Sigmoid colon (tissue), 3 donors: Measurements from ENCODE around the gene NUBP2.

Experiments used
- POLR2A ChIP-seq, 2 donors: fragments of 450-650 bp; IDR thresholded peaks; one replicate each; pipeline ENCODE4 v1.6.1; 2016; ENCODE audit warnings: antibody characterized with exemption in 2 of 2, mild to moderate bottlenecking in 2 of 2, moderate library complexity in 2 of 2
- TF ChIP-seq, protein P1 (sequence below), 4 experiments: fragments of 450-650 bp in 3 of 4; fragments of 200-600 bp in 1 of 4; IDR thresholded peaks; one replicate each; pipeline ENCODE4 v1.5.1; 2016 to 2019; ENCODE audit warnings: antibody characterized with exemption in 4 of 4, mild to moderate bottlenecking in 3 of 4, moderate library complexity in 2 of 4

GRCh38 chr16:1807626-1808025, 24.9 kb downstream of the NUBP2 start:
- TF ChIP-seq POLR2A (IDR thresholded peaks at IDR 0.05), result no peak
- TF ChIP-seq, protein P1, sequence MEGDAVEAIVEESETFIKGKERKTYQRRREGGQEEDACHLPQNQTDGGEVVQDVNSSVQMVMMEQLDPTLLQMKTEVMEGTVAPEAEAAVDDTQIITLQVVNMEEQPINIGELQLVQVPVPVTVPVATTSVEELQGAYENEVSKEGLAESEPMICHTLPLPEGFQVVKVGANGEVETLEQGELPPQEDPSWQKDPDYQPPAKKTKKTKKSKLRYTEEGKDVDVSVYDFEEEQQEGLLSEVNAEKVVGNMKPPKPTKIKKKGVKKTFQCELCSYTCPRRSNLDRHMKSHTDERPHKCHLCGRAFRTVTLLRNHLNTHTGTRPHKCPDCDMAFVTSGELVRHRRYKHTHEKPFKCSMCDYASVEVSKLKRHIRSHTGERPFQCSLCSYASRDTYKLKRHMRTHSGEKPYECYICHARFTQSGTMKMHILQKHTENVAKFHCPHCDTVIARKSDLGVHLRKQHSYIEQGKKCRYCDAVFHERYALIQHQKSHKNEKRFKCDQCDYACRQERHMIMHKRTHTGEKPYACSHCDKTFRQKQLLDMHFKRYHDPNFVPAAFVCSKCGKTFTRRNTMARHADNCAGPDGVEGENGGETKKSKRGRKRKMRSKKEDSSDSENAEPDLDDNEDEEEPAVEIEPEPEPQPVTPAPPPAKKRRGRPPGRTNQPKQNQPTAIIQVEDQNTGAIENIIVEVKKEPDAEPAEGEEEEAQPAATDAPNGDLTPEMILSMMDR (IDR thresholded peaks at IDR 0.05), result no peak
